HG03066 (cell line): ENCODE results near the gene CHRNA4.

ENCODE experiments used
- ATAC-seq: cut with Tn5 transposase; IDR thresholded peaks from one replicate; pipeline ENCODE4 v1.9.1; 2021; ENCODE audit warnings: low read depth; ENCODE audit not compliant: unreplicated experiment

Gene CHRNA4

GRCh38 chr20:63360850-63361518, at the start of gene CHRNA4:
Gene CHRNA4, minus strand, starts transcription at chr20:63361349. Its CDS starts 184 bp downstream, at chr20:63361165.
- no peak for ATAC-seq

- ATAC-seq = no peak
These were observed 48.8 kb upstream of the CHRNA4 start for GRCh38 chr20:63409834-63410435.

- ATAC-seq = no peak
These were observed 48.1 kb upstream of the CHRNA4 start for GRCh38 chr20:63409066-63409833.

- ATAC-seq = no peak
These were observed 47.5 kb upstream of the CHRNA4 start for GRCh38 chr20:63408684-63409046.

DNA sequence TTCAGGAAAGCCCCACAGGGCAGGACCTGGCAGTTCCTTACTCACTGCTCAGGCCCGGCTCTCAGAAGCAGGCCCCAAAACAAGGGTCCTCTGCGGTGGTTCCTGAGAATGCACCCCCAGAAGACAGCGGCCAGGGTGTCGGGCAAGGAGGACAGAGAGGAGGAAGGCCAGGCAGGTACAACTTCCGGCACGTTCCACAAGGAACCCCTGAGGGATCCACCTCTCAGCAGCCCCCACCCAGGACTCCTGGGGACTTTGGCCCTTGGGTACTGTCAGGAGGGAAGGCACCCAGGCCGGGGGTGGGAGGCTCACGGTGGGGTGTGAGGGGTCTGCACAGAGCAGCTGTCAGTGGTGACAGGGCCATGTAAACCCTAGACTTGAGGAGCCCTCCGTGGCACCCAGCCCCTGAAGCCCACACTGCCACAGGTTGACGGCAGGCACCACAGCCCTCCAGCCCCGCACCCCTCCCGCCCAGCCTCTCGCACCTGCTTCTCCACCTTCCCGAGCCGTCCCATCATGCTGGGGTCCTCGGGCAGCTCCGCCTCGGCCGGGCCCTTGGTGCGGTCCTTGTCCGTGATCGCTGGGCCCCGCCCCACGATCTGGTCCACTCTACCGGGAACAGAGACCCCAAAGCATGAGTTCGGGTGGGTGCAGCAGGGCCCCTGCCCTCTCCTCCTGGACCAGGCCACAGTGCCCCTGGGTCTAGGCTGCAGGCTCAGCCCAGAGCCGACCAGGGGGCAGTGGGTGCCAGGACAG, 47.0 kb upstream of the CHRNA4 start:
- ATAC-seq = no peak

DNA sequence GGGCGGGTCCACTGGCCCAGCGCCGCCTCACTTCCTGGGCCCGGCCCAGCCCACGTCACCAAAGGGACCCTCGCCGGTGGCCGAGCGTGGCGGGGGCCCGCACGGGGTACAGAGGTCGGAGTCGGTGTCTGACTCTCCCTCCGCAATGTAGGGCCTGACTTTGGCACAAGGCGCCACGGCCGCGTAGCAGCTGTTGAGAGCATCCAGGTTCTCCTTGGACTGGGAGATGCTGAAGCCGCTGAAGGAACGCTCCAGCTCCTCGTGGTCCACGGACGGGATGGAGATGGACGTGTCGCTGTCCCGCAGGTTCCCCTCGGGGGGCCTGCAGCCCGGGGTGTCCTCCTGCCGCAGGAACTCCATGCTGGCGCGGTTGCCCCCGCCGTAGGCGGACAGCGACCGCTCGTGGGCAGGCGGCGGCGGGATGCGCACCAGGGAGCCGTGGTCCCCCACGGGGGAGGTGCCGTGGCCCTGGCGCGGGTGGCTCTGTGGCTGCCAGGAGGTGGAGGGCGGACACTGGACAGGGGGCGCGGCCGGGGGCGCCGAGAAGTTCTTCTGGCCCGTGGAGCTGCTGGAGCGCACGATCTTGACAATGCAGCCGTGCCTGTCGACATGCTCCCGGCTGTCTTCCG, 45.6 kb upstream of the CHRNA4 start:
- no peak for ATAC-seq

GRCh38 chr20:63406011-63406410, 44.9 kb upstream of the CHRNA4 start:
- no peak for ATAC-seq

DNA sequence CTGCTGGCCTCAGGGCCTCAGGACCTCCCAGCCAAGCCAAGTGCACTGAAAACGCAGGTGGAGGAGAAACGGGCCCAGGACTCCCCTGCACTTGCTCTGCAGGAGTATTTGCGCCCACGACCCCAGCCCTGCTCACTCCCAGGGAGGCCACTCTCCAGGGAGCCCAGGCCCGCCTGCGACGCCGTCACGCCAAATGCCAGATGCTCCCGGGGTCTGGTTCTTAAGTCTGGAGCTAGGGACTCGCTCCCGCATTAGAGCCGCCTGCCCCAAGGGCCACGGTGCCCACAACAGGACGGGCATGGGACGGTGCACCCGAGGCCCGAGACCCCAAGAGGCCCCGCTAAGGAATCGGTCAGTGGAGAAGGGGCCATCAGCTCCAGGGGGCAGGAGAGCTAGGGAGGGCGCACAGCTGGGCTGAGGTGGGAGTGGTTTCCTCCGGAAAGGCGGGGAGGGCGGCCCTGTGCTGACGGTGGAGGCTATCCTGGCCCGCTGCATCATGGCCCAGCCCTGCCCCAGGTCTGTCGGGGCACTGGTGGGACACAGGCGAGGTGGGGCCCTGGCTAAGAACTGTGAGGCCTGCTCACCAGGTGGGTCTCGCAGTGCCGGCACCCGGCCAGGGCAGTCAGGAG, 44.1 kb upstream of the CHRNA4 start:
- ATAC-seq = no peak

- no peak for ATAC-seq
These were observed 43.3 kb upstream of the CHRNA4 start for GRCh38 chr20:63404129-63405085.

DNA sequence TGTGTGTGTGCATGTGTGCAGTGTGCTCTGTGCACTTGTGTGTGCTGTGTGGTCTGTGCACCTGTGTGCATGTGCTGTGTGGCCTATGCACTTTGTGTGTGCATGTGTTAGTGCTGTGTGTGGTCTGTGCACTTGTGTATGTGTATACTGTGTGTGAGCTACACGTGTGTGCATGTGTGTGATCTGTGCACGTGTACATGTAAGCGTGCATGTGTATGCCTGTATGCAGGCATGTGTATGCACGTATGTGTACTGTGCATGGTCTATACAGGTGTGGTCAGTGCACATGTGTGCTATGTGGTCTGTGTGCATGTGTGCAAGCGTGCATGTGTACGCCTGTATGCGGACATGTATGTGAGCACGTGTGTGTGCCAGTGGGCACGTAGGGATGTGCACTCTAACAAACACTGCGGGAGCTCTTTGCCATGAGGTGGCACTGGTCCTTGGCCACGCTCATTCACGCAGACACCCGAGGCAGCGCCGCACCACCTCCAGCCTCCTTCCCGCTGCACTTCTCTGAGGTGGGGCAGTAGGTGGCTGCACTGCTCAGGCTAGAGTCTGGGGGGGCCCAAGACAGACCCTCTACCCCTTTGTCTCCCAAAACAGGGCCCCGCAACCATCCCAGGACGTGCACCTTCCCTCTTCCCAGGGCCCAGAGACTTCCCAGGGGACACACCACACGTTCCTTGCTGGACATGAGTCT, 42.4 kb upstream of the CHRNA4 start:
- ATAC-seq = no peak

DNA sequence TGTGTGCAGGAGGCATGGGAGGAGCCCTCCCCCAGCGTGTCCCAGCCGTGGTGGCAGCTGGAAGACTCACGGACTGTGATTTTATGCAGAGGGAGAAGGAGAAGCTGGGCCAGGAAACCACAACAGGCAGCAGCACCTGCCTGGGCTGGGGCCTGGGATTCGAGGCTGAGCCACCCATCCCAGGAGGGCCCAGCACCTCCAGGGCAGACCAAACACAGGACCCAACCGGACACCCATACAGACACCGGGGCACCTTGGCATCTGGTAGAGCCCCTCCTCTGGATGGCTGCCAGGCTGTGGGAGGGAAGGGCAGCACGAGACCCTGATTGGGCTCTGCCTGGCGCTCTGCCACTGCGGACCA, 41.7 kb upstream of the CHRNA4 start:
- ATAC-seq = no peak

GRCh38 chr20:63402181-63402859, 41.2 kb upstream of the CHRNA4 start:
- no peak for ATAC-seq

GRCh38 chr20:63401384-63402110, 40.4 kb upstream of the CHRNA4 start:
- ATAC-seq = no peak

DNA sequence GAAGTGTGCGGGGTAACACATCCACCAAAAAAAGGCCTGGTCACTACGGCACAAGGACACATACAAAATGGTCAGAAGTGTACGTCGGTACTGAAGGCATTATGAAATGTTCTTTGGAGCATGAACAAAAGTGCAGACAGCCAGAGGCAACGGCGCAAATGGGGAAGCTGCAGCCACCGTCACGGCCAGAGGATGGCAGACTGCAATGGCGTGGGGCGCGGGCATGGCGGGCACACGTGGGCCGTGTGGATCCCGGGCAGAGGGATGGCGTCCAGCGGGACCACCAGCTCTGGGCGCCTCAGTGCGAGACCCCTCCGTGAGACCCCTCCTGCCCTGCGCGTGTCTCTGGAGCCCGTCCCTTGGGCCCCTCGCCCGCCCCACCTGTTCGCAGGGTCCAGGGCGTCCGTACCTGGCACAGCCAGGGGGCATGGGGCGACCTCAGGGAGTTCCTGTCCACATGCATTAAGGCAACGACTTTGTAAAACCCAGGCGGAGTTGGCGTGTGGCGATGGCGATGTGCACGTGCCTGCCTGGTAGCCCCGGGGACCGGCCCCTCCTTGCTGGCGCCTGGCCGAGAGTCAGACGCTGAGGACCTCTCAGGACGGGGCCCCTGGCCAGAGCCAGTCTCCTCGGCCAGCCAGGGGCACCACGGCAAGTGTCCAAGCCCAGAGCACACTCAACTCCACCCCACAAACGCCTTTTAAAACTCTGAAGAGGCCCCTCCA, 39.5 kb upstream of the CHRNA4 start:
- ATAC-seq = no peak

GRCh38 chr20:63399596-63400375, 38.6 kb upstream of the CHRNA4 start:
- no peak for ATAC-seq
